ENCODE measurements around the gene DCST1. TPM values are rescaled to one million over a fixed set of nuclear protein-coding genes. Genes with fewer than 3 reads are reported as not detected.
"Not testable (repeated sequence)": the region's sequence is repeated elsewhere in the genome, so short reads cannot be mapped to it uniquely, and the experiment has no call there.

Gene DCST1, protein sequence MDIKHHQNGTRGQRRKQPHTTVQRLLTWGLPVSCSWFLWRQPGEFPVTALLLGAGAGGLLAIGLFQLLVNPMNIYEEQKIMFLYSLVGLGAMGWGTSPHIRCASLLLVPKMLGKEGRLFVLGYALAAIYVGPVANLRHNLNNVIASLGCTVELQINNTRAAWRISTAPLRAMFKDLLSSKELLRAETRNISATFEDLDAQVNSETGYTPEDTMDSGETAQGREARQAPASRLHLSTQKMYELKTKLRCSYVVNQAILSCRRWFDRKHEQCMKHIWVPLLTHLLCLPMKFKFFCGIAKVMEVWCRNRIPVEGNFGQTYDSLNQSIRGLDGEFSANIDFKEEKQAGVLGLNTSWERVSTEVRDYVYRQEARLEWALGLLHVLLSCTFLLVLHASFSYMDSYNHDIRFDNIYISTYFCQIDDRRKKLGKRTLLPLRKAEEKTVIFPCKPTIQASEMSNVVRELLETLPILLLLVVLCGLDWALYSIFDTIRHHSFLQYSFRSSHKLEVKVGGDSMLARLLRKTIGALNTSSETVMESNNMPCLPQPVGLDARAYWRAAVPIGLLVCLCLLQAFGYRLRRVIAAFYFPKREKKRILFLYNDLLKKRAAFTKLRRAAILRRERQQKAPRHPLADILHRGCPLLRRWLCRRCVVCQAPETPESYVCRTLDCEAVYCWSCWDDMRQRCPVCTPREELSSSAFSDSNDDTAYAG
- total RNA-seq (2022) (0.17 TPM in 1 of 2 replicates, not detected in the other), Bru-seq, nascent RNA (percentile 8 among the genes with signal in this experiment), BruChase-seq, experiment 1, labeled RNA remaining after a 6-hour chase (percentile 17 among the genes with signal in this experiment), BruChase-seq, experiment 2, labeled RNA remaining after a 2-hour chase (percentile 16 among the genes with signal in this experiment)
- long read RNA-seq, partial matches to known transcripts = 0 of 5 reads
- long read RNA-seq, other reads (novel, unspliced or antisense) = 5 of 5 reads

GRCh38 chr1:155033524-155033923, at the start of gene DCST1, which contains the start of gene DCST2:
TSS of gene DCST1 (plus strand) at chr1:155033824. CDS start at chr1:155034037, 213 bp downstream.
TSS of gene DCST2 (minus strand) at chr1:155033781. CDS start at chr1:155033701, 80 bp downstream.
- no peaks in the 10 kb centered on the region for H3K9me3 Mint-ChIP-seq (ENCODE audit: low read depth, unreplicated experiment)
- CTCF ChIA-PET = interaction anchor here (1.9 kb wide), 1 partner anchor 17 kb away, joined by 5 read pairs; the partner anchor contains the start of gene ADAM15
- no peaks in the 10 kb centered on the region for H3K36me3 Mint-ChIP-seq (ENCODE audit: insufficient read depth, unreplicated experiment)
- peaks cover 9% of the 10 kb centered on the region for H3K4me1 Mint-ChIP-seq (ENCODE audit: low read depth, unreplicated experiment)
- DNase-seq = no peak
- BruUV-seq (replicated peaks) = no TSS peak
- intact Hi-C loops (cut with micrococcal nuclease; ENCODE audit: unreplicated experiment) = no loop called here
- TF ChIP-seq CTCF (IDR thresholded peaks at IDR 0.05; ENCODE audit: unreplicated experiment) = no peak
- no peak within 1 kb of the TSS for H3K27ac Mint-ChIP-seq (ENCODE audit: unreplicated experiment)
- no peak within 1 kb of the TSS for H3K4me3 Mint-ChIP-seq (ENCODE audit: low read depth, unreplicated experiment)
- peaks cover 32% of the 10 kb centered on the region for H3K27me3 Mint-ChIP-seq (ENCODE audit: unreplicated experiment)

DNA sequence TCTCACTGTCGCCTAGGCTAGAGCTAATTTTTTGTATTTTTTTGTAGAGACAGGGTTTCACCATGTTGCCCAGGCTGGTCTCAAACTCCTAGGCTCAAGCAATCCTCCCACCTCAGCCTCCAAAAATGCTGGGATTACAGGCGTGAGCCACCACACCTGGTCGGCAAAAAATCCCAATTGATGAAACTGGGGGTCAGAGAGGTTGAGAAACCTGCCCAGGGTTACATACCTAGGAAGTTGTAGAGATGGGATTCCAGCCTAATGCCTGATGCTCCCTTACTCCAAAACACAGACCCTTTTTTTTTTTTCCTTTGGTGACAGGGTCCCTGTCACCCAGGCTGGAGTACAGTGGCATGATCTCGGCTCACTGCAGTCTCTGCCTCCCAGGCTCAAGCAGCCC, 46.9 kb upstream of the DCST1 start:
- BruUV-seq (replicated peaks); CTCF ChIA-PET; intact Hi-C loops (cut with micrococcal nuclease; ENCODE audit: unreplicated experiment); H3K4me3 Mint-ChIP-seq (ENCODE audit: low read depth, unreplicated experiment); DNase-seq; H3K9me3 Mint-ChIP-seq (ENCODE audit: low read depth, unreplicated experiment); H3K27me3 Mint-ChIP-seq (ENCODE audit: unreplicated experiment); H3K27ac Mint-ChIP-seq (ENCODE audit: unreplicated experiment); H3K4me1 Mint-ChIP-seq (ENCODE audit: low read depth, unreplicated experiment): not testable (repeated sequence)
- peaks cover 21% of the 10 kb centered on the region for H3K36me3 Mint-ChIP-seq (ENCODE audit: insufficient read depth, unreplicated experiment)

DNA sequence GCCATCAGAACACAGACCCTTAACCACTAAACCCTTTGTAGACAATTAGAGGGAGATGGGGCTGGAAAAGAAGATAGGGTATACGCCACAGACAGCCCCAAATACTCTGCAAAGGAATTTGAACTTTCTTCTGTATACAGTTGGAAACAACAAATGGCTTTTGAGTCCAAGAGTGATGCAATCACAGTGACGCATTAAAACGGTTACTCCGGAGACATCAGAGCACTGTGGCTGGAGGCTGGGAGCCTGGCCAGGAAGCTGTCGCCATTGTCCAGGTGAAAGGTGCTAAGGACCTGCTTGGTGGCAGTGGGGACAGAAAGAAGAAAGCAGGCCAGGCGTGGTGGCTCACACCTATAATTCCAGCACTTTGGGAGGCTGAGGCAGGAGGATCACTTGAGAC, 46.3 kb upstream of the DCST1 start:
- BruUV-seq (replicated peaks) = no TSS peak
- DNase-seq = no peak
- intact Hi-C loops (cut with micrococcal nuclease; ENCODE audit: unreplicated experiment) = no loop called here
- H3K4me3 Mint-ChIP-seq (ENCODE audit: low read depth, unreplicated experiment) = no peak overlapping the region
- H3K27ac Mint-ChIP-seq (ENCODE audit: unreplicated experiment) = no peak overlapping the region
- no peaks in the 10 kb centered on the region for H3K9me3 Mint-ChIP-seq (ENCODE audit: low read depth, unreplicated experiment)
- TF ChIP-seq CTCF (IDR thresholded peaks at IDR 0.05; ENCODE audit: unreplicated experiment) = no peak
- H3K4me1 Mint-ChIP-seq (ENCODE audit: low read depth, unreplicated experiment) = peaks cover 7% of the 10 kb centered on the region
- H3K36me3 Mint-ChIP-seq (ENCODE audit: insufficient read depth, unreplicated experiment) = peaks cover 21% of the 10 kb centered on the region
- H3K27me3 Mint-ChIP-seq (ENCODE audit: unreplicated experiment) = no peaks in the 10 kb centered on the region
- CTCF ChIA-PET = interaction anchor here (0.9 kb wide), 1 partner anchor 31 kb away, joined by 3 read pairs; the partner anchor contains the start of gene PBXIP1

- CTCF ChIA-PET = interaction anchor here (0.9 to 1.2 kb wide), 3 partner anchors 12 to 32 kb away, joined by 3 to 4 read pairs (median 4); partner anchors contain the start of gene PBXIP1
- intact Hi-C loops (cut with micrococcal nuclease; ENCODE audit: unreplicated experiment) = no loop called here
- Mint-ChIP-seq H3K27me3 (ENCODE audit: unreplicated experiment) (no peaks in the 10 kb centered on the region), H3K9me3 (ENCODE audit: low read depth, unreplicated experiment) (no peaks in the 10 kb centered on the region), H3K4me1 (ENCODE audit: low read depth, unreplicated experiment) (peaks cover 7% of the 10 kb centered on the region), H3K4me3 (ENCODE audit: low read depth, unreplicated experiment) (no peak overlapping the region), H3K36me3 (ENCODE audit: insufficient read depth, unreplicated experiment) (peaks cover 30% of the 10 kb centered on the region), H3K27ac (ENCODE audit: unreplicated experiment) (no peak overlapping the region)
- no TSS peak for BruUV-seq (replicated peaks)
- DNase-seq = no peak
- TF ChIP-seq CTCF (IDR thresholded peaks at IDR 0.05; ENCODE audit: unreplicated experiment) = peak; percentile 18
Observed at GRCh38 chr1:154988058-154988954, 45.3 kb upstream of the DCST1 start.
